Transverse colon (tissue), 4 donors: ENCODE results near the gene UGT1A10. TPM values are rescaled to one million over a fixed set of nuclear protein-coding genes. Genes with fewer than 3 reads are reported as not detected.

Experiments
- DNase-seq: peaks from one replicate; pipeline ENCODE4 v3.0.0-alpha.2; 2019
- H3K27ac ChIP-seq, 4 donors: fragments of 200-600 bp; sonication (generic); 2 replicates each; pipeline ENCODE4 v1.5.1; 2016 to 2018; ENCODE audit warnings: inconsistent platforms in 4 of 4
- H3K27me3 ChIP-seq: fragments of 200-600 bp; sonication (generic); 2 replicates; pipeline ENCODE4 v1.5.1; 2017; ENCODE audit warnings: inconsistent platforms
- H3K36me3 ChIP-seq, 4 donors: fragments of 200-600 bp; sonication (generic); 2 replicates each; pipeline ENCODE4 v1.5.1; 2017 to 2019; ENCODE audit warnings: inconsistent platforms in 4 of 4
- H3K4me1 ChIP-seq, 4 donors: fragments of 200-600 bp; sonication (generic); 2 replicates each; pipeline ENCODE4 v1.5.1; 2017 to 2020; ENCODE audit warnings: inconsistent platforms in 4 of 4
- H3K4me3 ChIP-seq, 4 donors: fragments of 200-600 bp; sonication (generic); 1 replicate in 1 of 4; 2 replicates in 3 of 4; pipeline versions ENCODE4 v1.5.1 to v1.6.1; 2017 to 2019; ENCODE audit warnings: inconsistent platforms in 4 of 4
- H3K9me3 ChIP-seq, 2 donors: fragments of 200-600 bp; sonication (generic); 2 replicates each; pipeline ENCODE4 v1.5.1; 2017 to 2019; ENCODE audit warnings: inconsistent platforms in 2 of 2
- CTCF ChIP-seq, 5 experiments: fragments of 200-600 bp in 3 of 5; fragments of 450-650 bp in 2 of 5; sonication (generic) in 3 of 5; IDR thresholded peaks; 1 replicate in 2 of 5; 2 replicates in 3 of 5; pipeline ENCODE4 v1.5.1; 2016 to 2017; ENCODE audit warnings: antibody characterized with exemption in 5 of 5, inconsistent platforms in 3 of 5, mild to moderate bottlenecking in 2 of 5, moderate library complexity in 1 of 5
- EP300 ChIP-seq: sonication (generic); formaldehyde crosslinking; IDR thresholded peaks from one replicate; pipeline ENCODE4 v1.6.1; 2017; ENCODE audit warnings: antibody characterized with exemption, low read depth
- POLR2A ChIP-seq: fragments of 450-650 bp; IDR thresholded peaks from one replicate; pipeline ENCODE4 v1.6.1; 2016; ENCODE audit warnings: antibody characterized with exemption, mild to moderate bottlenecking, moderate library complexity
- POLR2AphosphoS5 ChIP-seq, 3 donors: sonication (generic); formaldehyde crosslinking; IDR thresholded peaks; one replicate each; pipeline ENCODE4 v1.6.1; 2016; ENCODE audit warnings: antibody characterized with exemption in 3 of 3
- WGBS, 2 donors: methylation state at CpG; one replicate each; pipeline ENCODE4 v1.1.5; 2018; ENCODE audit warnings: low coverage in 1 of 2; 5-methylcytosine and 5-hydroxymethylcytosine counted together
- in situ Hi-C, 4 donors: fragments of 200-750 bp; cut with MboI; loops; one replicate each; pipeline versions ENCODE4 v1.15.0 to v1.15.1; 2017; ENCODE audit warnings: low sequenced_read_pairs in 3 of 4, low pct_ligation_motif_present in 1 of 4, low pct_unique_long_range_greater_than_20kb in 1 of 4
- intact Hi-C: fragments of 100-400 bp; cut with DNase I; formaldehyde crosslinking; loops from one replicate; pipeline ENCODE4 v1.15.1; 2023; ENCODE audit warnings: low total_unique reads
- total RNA-seq, 4 donors: library from RNA; depleted of rRNA; stranded (reverse); fragments of >200 nt; gene quantifications; one replicate each; pipeline ENCODE4 v1.1.0, GENCODE V29; 2016

The UGT1A10 gene
- total RNA-seq, 4 donors from 2014 or later: 54.2 to 87.5 (median 54.9) TPM

- Histone ChIP-seq H3K27ac (no peak overlapping the region), H3K4me1 (no peaks in the 10 kb centered on the region), H3K27me3 (peaks cover 2% of the 10 kb centered on the region), H3K4me3 (no peak overlapping the region), H3K9me3 (no peaks in the 10 kb centered on the region), H3K36me3 (no peaks in the 10 kb centered on the region)
- DNase-seq: no peak
- in situ Hi-C loops: no loop called here
- intact Hi-C loops: no loop called here
- TF ChIP-seq CTCF (IDR thresholded peaks at IDR 0.05) (no peak), POLR2AphosphoS5 (IDR thresholded peaks at IDR 0.05) (no peak), POLR2A (no peak), EP300 (no peak)
- 91% methylated on average over 4 of the region's 4 CpGs; no CpG with 5 or more reads in 1 of the 2 donors for WGBS, 2 donors
Measured at GRCh38 chr2:233779722-233780121, 143.5 kb downstream of the UGT1A10 start.

GRCh38 chr2:233780771-233781170 is 144.5 kb downstream of the UGT1A10 start:
- TF ChIP-seq CTCF (IDR thresholded peaks at IDR 0.05): no peak
- TF ChIP-seq POLR2A: no peak
- no peak for TF ChIP-seq EP300
- TF ChIP-seq POLR2AphosphoS5 (IDR thresholded peaks at IDR 0.05): no peak

GRCh38 chr2:233789554-233789953 is 153.3 kb downstream of the UGT1A10 start:
- intact Hi-C loops: loop anchor here (5.0 kb wide), 1 partner anchor 1772 kb away; no protein-coding TSS in a partner anchor
- Histone ChIP-seq H3K9me3 (no peaks in the 10 kb centered on the region), H3K27ac (no peak overlapping the region), H3K27me3 (peaks cover 3% of the 10 kb centered on the region), H3K4me1 (no peaks in the 10 kb centered on the region), H3K4me3 (no peak overlapping the region), H3K36me3 (no peaks in the 10 kb centered on the region)
- in situ Hi-C loops: no loop called here
- TF ChIP-seq CTCF (IDR thresholded peaks at IDR 0.05): no peak
- no peak for TF ChIP-seq POLR2A
- no peak for TF ChIP-seq EP300
- TF ChIP-seq POLR2AphosphoS5 (IDR thresholded peaks at IDR 0.05): no peak
- WGBS, 2 donors: 96% methylated on average over 5 of the region's 7 CpGs; no CpG with 5 or more reads in 1 of the 2 donors
- no peak for DNase-seq

More at GRCh38 chr2:233780771-233781170, 144.5 kb downstream of the UGT1A10 start:
- no peaks in the 10 kb centered on the region for H3K4me1 ChIP-seq
- no peak for DNase-seq
- intact Hi-C loops: no loop called here
- H3K4me3 ChIP-seq: no peak overlapping the region
- H3K27ac ChIP-seq: no peak overlapping the region
- H3K27me3 ChIP-seq: peaks cover 3% of the 10 kb centered on the region
- in situ Hi-C loops: no loop called here
- WGBS, 2 donors: 68 to 75% methylated on average over 4 of the region's 4 CpGs
- H3K36me3 ChIP-seq: no peaks in the 10 kb centered on the region
- H3K9me3 ChIP-seq: no peaks in the 10 kb centered on the region

- in situ Hi-C loops: no loop called here
Measured at GRCh38 chr2:233791151-233791882, 155.1 kb downstream of the UGT1A10 start.

More at GRCh38 chr2:233791151-233791882, 155.1 kb downstream of the UGT1A10 start:
- H3K9me3 ChIP-seq: no peaks in the 10 kb centered on the region
- no peak overlapping the region for H3K27ac ChIP-seq
- intact Hi-C loops: no loop called here
- no peaks in the 10 kb centered on the region for H3K27me3 ChIP-seq
- 77 to 87% methylated on average over 7 to 18 of the region's 18 CpGs for WGBS, 2 donors
- H3K36me3 ChIP-seq: no peaks in the 10 kb centered on the region
- DNase-seq: no peak
- no peak overlapping the region for H3K4me3 ChIP-seq
- TF ChIP-seq POLR2A (no peak), EP300 (no peak), POLR2AphosphoS5 (IDR thresholded peaks at IDR 0.05) (no peak), CTCF (IDR thresholded peaks at IDR 0.05) (no peak)
- H3K4me1 ChIP-seq: no peaks in the 10 kb centered on the region
